Suprapubic skin (tissue), 4 donors: ENCODE data around the gene PRPS1L1.

Source experiments
- CTCF ChIP-seq, 2 donors: fragments of 200-600 bp in 1 of 2; fragments of 450-650 bp in 1 of 2; sonication (generic) in 1 of 2; IDR thresholded peaks; one replicate each; pipeline ENCODE4 v1.5.1; 2016 to 2019; ENCODE audit warnings: antibody characterized with exemption in 2 of 2, mild to moderate bottlenecking in 1 of 2, moderate library complexity in 1 of 2
- POLR2A ChIP-seq, 2 donors: fragments of 450-650 bp; IDR thresholded peaks; one replicate each; pipeline ENCODE4 v1.6.1; 2017; ENCODE audit warnings: antibody characterized with exemption in 2 of 2, mild to moderate bottlenecking in 2 of 2, moderate library complexity in 2 of 2
- POLR2AphosphoS5 ChIP-seq, 3 donors: sonication (generic); formaldehyde crosslinking; IDR thresholded peaks; one replicate each; pipeline ENCODE4 v1.6.1; 2017; ENCODE audit warnings: antibody characterized with exemption in 3 of 3

GRCh38 chr7:18064242-18064838 lies 36.7 kb upstream of the PRPS1L1 start:
- TF ChIP-seq POLR2A (IDR thresholded peaks at IDR 0.05): no peak
- no peak for TF ChIP-seq POLR2AphosphoS5 (IDR thresholded peaks at IDR 0.05)
- TF ChIP-seq CTCF (IDR thresholded peaks at IDR 0.05): peak in 1 of 2 donors; percentile 24
